Measurements from ENCODE around the gene BEND6.

DNA sequence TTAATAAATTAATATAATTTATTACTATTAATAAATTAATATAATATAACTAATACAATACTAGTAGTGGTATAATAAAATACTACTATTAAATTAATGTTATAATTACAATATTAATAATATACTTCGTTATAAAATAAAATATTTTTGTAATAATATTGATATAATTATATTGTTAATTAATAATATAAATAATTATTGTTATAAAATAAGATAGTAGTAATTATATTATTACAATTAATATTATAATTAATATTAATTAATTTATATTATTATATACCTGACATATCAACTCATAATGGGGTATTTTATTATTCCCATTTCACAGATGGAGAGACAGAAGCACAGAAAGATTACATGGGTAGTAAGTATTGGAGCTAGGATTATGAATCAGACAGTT, 8.9 kb downstream of the BEND6 start:
- TF ChIP-seq, protein P1, sequence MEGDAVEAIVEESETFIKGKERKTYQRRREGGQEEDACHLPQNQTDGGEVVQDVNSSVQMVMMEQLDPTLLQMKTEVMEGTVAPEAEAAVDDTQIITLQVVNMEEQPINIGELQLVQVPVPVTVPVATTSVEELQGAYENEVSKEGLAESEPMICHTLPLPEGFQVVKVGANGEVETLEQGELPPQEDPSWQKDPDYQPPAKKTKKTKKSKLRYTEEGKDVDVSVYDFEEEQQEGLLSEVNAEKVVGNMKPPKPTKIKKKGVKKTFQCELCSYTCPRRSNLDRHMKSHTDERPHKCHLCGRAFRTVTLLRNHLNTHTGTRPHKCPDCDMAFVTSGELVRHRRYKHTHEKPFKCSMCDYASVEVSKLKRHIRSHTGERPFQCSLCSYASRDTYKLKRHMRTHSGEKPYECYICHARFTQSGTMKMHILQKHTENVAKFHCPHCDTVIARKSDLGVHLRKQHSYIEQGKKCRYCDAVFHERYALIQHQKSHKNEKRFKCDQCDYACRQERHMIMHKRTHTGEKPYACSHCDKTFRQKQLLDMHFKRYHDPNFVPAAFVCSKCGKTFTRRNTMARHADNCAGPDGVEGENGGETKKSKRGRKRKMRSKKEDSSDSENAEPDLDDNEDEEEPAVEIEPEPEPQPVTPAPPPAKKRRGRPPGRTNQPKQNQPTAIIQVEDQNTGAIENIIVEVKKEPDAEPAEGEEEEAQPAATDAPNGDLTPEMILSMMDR (conservative IDR thresholded peaks at IDR 0.05; ENCODE audit: low read length) = no peak
- TF ChIP-seq EZH2phosphoT487 (IDR thresholded peaks at IDR 0.05; ENCODE audit: borderline replicate concordance) = no peak
